Thymus (tissue), 11 donors: ENCODE data around the gene LRRC23. TPM values are rescaled to one million over a fixed set of nuclear protein-coding genes. Genes with fewer than 3 reads are reported as not detected.

Experiments used
- DNase-seq, 9 donors: peaks; one replicate each; pipeline ENCODE4 v3.0.0-alpha.2; 2013; ENCODE audit warnings: low spot score in 9 of 9, low read depth in 6 of 9, missing footprints in 1 of 9
- H3K27ac ChIP-seq, 2 donors: one replicate each; pipeline ENCODE4 v1.5.1; 2013; ENCODE audit warnings: control low read depth in 1 of 2, low read depth in 1 of 2, low read length in 1 of 2, mild to moderate bottlenecking in 1 of 2, moderate library complexity in 1 of 2
- H3K27me3 ChIP-seq, 2 donors: one replicate each; pipeline ENCODE4 v1.5.1; 2013; ENCODE audit warnings: low read length in 1 of 2; ENCODE audit not compliant: control insufficient read depth in 2 of 2, insufficient read depth in 1 of 2
- H3K36me3 ChIP-seq, 2 donors: one replicate each; pipeline ENCODE4 v1.5.1; 2013; ENCODE audit warnings: low read length in 1 of 2, mild to moderate bottlenecking in 1 of 2, moderate library complexity in 1 of 2; ENCODE audit not compliant: control insufficient read depth in 2 of 2, insufficient read depth in 2 of 2
- H3K4me1 ChIP-seq, 2 donors: one replicate each; pipeline ENCODE4 v1.5.1; 2013; ENCODE audit warnings: low read length in 2 of 2; ENCODE audit not compliant: control insufficient read depth in 2 of 2, insufficient read depth in 2 of 2
- H3K4me3 ChIP-seq, 2 donors: one replicate each; pipeline ENCODE4 v1.5.1; 2013; ENCODE audit warnings: low read length in 2 of 2, control low read depth in 1 of 2, mild to moderate bottlenecking in 1 of 2
- H3K9me3 ChIP-seq, 2 donors: one replicate each; pipeline ENCODE4 v1.5.1; 2013; ENCODE audit warnings: low read length in 1 of 2, mild to moderate bottlenecking in 1 of 2; ENCODE audit not compliant: control insufficient read depth in 2 of 2, insufficient read depth in 1 of 2
- WGBS: extraction: QIAGEN DNeasy Blood & Tissue Kit; methylation state at CpG from one replicate; pipeline ENCODE4 v1.1.7; 2013; 5-methylcytosine and 5-hydroxymethylcytosine counted together
- polyA plus RNA-seq: library from polyadenylated mRNA; stranded (reverse); fragments of 200-250 nt; gene quantifications from one replicate; pipeline ENCODE4 v1.2.3, GENCODE V29; 2013
- total RNA-seq: library from RNA; stranded (reverse); fragments of 120-200 nt; gene quantifications from one replicate; pipeline ENCODE4 v1.2.4, GENCODE V29; 2013
- donor health status: healthy.

LRRC23 gene
- total and polyA plus RNA-seq, 2 donors = 6.2 to 11.5 TPM

DNA sequence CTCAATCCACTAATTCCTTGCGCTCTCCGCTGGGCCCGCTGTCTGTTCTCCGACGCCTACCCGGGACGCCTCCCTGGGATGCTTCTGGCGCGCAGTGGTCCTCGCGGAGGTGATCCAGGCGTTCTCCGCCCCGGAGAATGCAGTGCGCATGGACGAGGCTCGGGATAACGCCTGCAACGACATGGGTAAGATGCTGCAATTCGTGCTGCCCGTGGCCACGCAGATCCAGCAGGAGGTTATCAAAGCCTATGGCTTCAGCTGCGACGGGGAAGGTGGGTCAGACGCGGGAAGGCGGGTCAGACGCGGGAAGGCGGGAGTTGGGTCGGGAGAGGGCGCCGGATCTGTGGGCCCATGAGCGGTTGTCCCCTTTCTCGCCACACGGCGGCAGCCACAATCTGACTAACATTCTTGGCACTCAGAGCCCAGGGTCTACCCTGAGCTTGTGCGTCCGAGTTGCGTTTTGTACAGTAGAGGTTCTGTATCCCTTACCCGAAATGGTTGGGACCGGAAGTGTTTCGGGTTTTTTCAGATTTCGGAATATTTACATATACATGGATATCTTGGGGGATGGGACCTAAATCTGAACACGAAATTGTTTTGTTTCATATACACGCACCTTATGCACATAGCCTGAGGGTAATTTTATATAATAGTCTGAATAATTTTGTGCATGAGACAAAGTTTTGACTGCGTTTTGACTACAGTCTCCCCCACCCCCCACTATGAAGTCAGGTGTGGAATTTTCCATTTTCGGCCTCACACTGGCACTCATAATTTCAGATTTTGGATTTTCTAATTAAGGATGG is 40.0 kb downstream of the LRRC23 start:
- Histone ChIP-seq H3K9me3 (peaks cover 0 to 4% of the 10 kb centered on the region in 2 donors), H3K27me3 (no peaks in the 10 kb centered on the region), H3K36me3 (peaks cover 8 to 10% of the 10 kb centered on the region in 2 donors), H3K4me3 (peak overlapping the region; percentile 60 to 86), H3K27ac (peak overlapping the region; percentile 99 to 100), H3K4me1 (peaks cover 28 to 44% of the 10 kb centered on the region in 2 donors)
- WGBS = 4% methylated on average over 48 of the region's 48 CpGs
- DNase-seq = peak; percentile 69 to 95 (median 84)

DNA sequence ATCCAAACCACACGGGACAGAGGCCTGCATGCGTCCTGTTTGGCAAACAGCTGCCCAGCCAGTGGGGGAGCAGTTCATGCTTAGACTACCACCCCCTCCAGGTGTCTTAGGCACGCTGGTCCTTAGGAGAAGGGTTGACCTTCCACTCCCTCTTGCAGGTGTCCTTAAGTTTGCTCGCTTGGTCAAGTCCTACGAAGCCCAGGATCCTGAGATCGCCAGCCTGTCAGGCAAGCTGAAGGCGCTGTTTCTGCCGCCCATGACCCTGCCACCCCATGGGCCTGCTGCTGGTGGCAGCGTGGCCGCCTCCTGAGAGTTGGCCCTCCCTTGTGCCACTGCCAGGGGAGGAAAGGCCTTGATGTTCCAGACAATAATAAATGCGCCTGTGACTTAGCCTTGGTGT is 41.0 kb downstream of the LRRC23 start:
- H3K4me1 ChIP-seq = peaks cover 36 to 53% of the 10 kb centered on the region in 2 donors
- 94% methylated on average over 11 of the region's 11 CpGs for WGBS

DNA sequence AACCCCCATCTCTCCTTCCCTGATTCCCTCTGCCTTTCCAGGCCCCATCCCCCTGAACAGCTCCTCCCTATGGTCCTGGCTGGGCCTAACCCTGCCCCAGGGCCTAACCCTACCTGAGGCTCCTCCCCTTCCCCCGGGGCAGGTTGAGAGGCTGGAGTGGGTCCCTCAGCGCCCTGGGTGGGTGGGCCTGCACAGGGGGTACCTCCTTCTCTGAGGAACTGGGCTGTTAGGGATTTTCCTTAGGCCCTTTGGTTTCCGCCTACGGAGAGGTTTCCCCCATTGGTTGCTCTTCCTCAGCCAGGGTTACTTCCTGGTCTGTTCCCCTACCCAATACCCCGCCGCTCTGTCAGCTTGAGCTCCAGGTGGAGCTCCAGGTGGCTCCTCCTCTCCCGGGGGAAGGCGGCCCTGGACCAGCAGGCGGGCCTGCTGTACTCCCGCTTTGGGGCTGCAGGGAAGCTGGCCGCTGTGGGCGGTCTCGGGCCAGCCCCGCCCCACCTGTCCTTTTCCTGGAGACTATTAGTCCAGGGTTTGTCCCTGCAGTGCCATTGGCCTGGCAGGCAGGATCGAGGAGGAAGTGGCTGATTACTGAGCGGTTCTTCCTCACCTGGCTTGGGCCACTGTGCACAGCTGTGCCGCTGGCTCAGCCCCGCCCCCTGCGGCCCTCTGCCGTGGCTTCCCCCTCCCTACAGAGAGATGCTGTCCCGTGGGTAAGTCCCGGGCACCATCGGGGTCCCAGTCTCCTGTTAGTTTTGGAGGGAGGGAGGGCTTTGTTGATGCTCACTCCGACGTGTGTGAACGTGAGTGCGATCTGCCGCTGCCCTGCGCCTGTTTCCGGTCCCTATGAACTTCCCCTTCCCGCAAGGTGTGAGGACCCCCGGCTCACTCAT is 41.7 kb downstream of the LRRC23 start:
- WGBS = 9% methylated on average over 32 of the region's 32 CpGs
- H3K36me3 ChIP-seq = peaks cover 8 to 9% of the 10 kb centered on the region in 2 donors
- H3K27me3 ChIP-seq = no peaks in the 10 kb centered on the region
- H3K4me1 ChIP-seq = peaks cover 40 to 59% of the 10 kb centered on the region in 2 donors
- peak overlapping the region; percentile 25 to 45 for H3K4me3 ChIP-seq
- peak overlapping the region; percentile 94 to 100 for H3K27ac ChIP-seq
- H3K9me3 ChIP-seq = peaks cover 0 to 4% of the 10 kb centered on the region in 2 donors
- DNase-seq = peak in 3 of 9 donors; percentile 62 to 78 (median 63)

More for the DNA sequence above, 41.0 kb downstream of the LRRC23 start:
- H3K4me3 ChIP-seq = peak overlapping the region; percentile 25 to 45
- no peaks in the 10 kb centered on the region for H3K27me3 ChIP-seq
- peaks cover 0 to 4% of the 10 kb centered on the region in 2 donors for H3K9me3 ChIP-seq
- H3K36me3 ChIP-seq = peaks cover 8 to 10% of the 10 kb centered on the region in 2 donors
- DNase-seq = no peak
- peak overlapping the region; percentile 94 to 100 for H3K27ac ChIP-seq

DNA sequence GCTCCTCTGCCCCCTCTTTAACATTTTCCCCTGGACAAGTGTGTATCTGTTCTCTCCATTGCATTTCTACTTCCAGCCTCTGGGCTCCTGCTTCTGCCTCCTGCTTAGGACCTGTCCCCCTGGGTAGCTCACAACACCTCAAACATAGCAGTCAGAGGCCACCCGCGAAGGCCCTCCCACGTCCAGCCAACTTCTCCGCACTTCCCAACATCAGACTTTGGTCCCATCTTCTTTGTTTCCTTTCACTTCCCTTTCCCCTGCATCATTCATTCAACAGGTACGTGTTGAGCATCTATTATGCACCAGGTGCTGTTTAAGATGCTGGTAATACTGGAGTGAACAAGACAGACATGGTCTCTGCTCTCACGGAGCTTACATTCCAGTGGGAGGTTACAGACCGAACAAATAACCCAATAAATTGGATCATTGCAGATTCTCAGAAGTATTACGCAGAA is 42.3 kb downstream of the LRRC23 start:
- peaks cover 0 to 4% of the 10 kb centered on the region in 2 donors for H3K9me3 ChIP-seq
- no peaks in the 10 kb centered on the region for H3K27me3 ChIP-seq
- peak overlapping the region; percentile 25 to 45 for H3K4me3 ChIP-seq
- H3K36me3 ChIP-seq = peaks cover 6 to 7% of the 10 kb centered on the region in 2 donors
- WGBS = 83% methylated on average over 8 of the region's 8 CpGs
- peaks cover 40 to 64% of the 10 kb centered on the region in 2 donors for H3K4me1 ChIP-seq
- DNase-seq = no peak
- peak overlapping the region; percentile 94 to 100 for H3K27ac ChIP-seq

DNA sequence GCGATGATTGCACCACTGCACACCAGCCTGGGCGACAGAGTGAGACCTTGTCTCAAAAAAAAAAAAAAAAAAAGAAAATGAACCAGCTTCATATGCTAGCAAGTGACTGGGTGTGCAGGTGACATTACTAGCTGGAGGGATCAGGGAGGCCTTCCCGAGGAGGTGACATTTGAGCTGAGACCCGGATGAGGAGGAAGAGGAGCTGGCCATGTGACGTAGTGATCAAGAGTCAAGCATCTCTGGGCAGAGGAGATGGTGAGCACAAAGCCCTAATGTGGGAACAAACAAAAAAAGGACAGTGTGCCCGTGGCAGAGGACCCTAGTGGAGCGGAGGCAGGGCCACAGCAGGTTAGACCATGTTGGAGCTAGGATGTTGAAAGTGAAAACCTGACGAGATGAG is 43.0 kb downstream of the LRRC23 start:
- Histone ChIP-seq H3K4me3 (no peak overlapping the region), H3K36me3 (peaks cover 7 to 11% of the 10 kb centered on the region in 2 donors), H3K27ac (no peak overlapping the region), H3K4me1 (peaks cover 40 to 64% of the 10 kb centered on the region in 2 donors), H3K9me3 (peaks cover 0 to 4% of the 10 kb centered on the region in 2 donors), H3K27me3 (no peaks in the 10 kb centered on the region)
- 95% methylated on average over 8 of the region's 8 CpGs for WGBS
- DNase-seq = no peak

DNA sequence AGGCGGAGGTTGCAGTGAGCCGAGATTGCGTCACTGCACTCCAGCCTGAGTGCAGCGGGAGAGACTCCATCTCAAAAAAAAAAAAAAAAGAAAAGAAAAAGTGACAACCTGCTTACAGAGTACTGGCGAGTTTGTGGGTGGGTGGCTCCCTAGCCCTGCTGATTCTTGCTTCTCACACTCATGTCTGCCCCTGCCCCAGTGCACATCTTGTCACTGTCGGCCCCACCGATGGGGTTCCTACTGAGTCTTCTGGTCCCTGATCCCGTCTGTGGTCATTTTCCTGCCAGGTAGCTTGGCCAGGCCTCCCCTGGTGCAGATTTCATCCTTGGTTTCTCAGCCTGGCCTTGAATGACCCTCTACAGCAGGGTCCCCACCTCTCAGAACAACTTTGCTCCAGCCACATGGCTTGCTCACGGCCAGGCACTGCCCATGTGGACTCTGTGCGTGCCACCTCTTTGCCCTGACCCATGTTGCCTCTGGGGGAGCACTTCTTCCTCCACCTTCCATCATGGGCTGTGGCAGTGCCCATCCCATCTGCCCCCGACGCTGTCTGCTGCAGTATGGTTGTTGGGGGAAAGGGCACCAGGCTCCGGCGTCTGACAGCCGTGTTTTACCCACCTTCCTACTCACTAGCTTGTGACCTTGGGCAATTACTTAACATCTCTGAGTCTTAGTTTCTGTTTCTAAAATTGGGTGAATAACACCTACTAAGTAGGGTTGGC is 44.4 kb downstream of the LRRC23 start:
- peaks cover 34 to 66% of the 10 kb centered on the region in 2 donors for H3K4me1 ChIP-seq
- H3K4me3 ChIP-seq = no peak overlapping the region
- 90% methylated on average over 15 of the region's 15 CpGs for WGBS
- no peak overlapping the region for H3K27ac ChIP-seq
- no peaks in the 10 kb centered on the region for H3K27me3 ChIP-seq
- peaks cover 0 to under 1% of the 10 kb centered on the region in 2 donors for H3K9me3 ChIP-seq
- peaks cover 3 to 19% of the 10 kb centered on the region in 2 donors for H3K36me3 ChIP-seq
- no peak for DNase-seq

DNA sequence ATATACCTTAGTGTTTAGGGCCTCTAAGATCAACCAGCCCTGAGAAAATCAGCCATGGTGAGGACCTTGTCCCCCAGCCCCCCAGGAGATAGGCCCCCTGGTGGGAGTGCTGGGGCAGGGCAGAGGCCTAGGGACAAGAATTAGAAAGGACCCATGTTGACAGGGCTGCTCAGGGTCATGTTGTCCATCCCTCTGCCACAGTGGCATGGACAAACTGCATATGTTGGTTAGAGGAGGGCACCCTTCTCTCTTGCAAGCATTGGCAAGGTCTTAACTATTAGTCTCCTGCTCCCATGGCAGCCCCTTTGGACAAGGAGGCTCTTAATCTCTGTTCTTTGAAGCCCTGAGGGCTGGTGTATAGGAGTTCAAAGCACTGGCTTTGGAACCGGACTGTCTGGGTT is 45.8 kb downstream of the LRRC23 start:
- Histone ChIP-seq H3K4me1 (peaks cover 41 to 73% of the 10 kb centered on the region in 2 donors), H3K4me3 (peak overlapping the region in 1 of 2 donors; percentile 74), H3K27me3 (no peaks in the 10 kb centered on the region), H3K9me3 (no peaks in the 10 kb centered on the region), H3K27ac (peak overlapping the region; percentile 82 to 85), H3K36me3 (peaks cover 13 to 28% of the 10 kb centered on the region in 2 donors)
- WGBS = 53% methylated on average over 1 of the region's 1 CpG
- DNase-seq = peak in 1 of 9 donors; percentile 59

DNA sequence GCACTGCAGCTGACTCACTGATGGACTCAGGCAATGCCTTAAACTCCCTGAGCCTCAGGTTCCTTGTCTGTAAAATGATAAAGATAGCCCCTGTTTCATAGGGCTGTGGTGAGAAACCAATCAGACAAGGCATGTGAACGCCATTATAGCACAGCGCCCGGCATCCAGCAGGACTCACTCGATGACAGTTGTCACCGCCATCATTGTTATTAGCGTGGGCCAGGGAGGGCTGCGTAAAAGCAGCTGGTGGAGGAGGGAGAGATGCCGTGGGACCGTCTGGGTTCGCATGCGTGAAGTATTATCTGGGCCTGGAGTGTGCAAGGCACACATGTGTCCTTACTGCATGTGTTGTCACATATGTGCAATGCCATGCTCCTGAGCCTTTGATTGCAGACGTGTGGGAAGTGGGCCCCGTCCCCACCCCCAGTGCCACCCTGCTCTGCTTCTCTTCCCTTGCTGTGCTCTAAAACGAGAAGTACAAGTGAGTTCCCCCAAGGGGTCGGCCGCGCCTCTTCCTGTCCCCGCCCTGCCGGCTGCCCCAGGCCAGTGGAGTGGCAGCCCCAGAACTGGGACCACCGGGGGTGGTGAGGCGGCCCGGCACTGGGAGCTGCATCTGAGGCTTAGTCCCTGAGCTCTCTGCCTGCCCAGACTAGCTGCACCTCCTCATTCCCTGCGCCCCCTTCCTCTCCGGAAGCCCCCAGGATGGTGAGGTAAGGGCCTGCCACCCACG is 46.4 kb downstream of the LRRC23 start, which contains the start of gene PTPN6:
Gene PTPN6, plus strand, starts transcription at position 546 of the 730 bp plus-strand sequence. Its CDS starts 157 bp downstream, at position 703.
- peak within 1 kb of the TSS; percentile 74 to 91 for H3K4me3 ChIP-seq
- WGBS = 16% methylated on average over 25 of the region's 25 CpGs
- H3K9me3 ChIP-seq = no peaks in the 10 kb centered on the region
- H3K27ac ChIP-seq = peak within 1 kb of the TSS; percentile 82 to 85
- peak in 3 of 9 donors; percentile 55 to 85 (median 69) for DNase-seq
- no peaks in the 10 kb centered on the region for H3K27me3 ChIP-seq
- H3K4me1 ChIP-seq = peaks cover 37 to 73% of the 10 kb centered on the region in 2 donors
- H3K36me3 ChIP-seq = peaks cover 15 to 29% of the 10 kb centered on the region in 2 donors
